Neural progenitor cell (in vitro differentiated cells): ENCODE data around the gene DLG2.

Experiments
- CTCF ChIP-seq: fragments of 200-600 bp; sonication (generic); IDR thresholded peaks from 2 replicates; pipeline ENCODE4 v1.5.1; 2017; ENCODE audit warnings: antibody characterized with exemption, mild to moderate bottlenecking
- EZH2 ChIP-seq: fragments of 200-600 bp; sonication (generic); IDR thresholded peaks from 2 replicates; pipeline ENCODE4 v1.6.1; 2017; ENCODE audit warnings: antibody characterized with exemption, mild to moderate bottlenecking, moderate library complexity
- EZH2phosphoT487 ChIP-seq: fragments of 200-600 bp; sonication (generic); IDR thresholded peaks from 2 replicates; pipeline ENCODE4 v1.6.1; 2017; ENCODE audit warnings: antibody characterized with exemption

DNA sequence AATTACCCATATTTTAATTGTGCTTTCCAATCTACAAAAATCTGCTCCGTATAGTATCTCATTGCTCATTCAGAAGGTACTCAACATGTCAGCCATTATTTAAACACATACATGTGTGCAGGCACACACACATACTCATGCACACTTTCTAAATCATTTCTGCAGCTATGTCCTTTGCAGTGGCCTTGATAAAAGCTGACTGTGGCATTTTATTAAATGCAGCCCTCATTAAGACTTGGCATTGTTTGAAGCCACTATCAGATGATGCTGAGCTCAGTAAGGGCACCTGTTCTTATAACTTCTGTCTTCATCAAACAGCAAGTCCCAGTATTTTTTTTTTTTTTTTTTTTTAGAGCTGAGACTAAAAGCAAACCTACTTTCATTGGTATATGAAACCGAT lies 1269.1 kb downstream of the DLG2 start:
- TF ChIP-seq CTCF (no peak), EZH2 (no peak), EZH2phosphoT487 (no peak)
